AG10803 (cell line): ENCODE measurements around the gene ENOPH1.
A peak's percentile ranks its signal among the peaks of the same experiment; 100 is the strongest.

Source experiments
- DNase-seq: peaks from one replicate; pipeline ENCODE4 v3.0.0; 2010; ENCODE audit warnings: low read depth
- H3K4me3 ChIP-seq: 2 replicates; pipeline ENCODE4 v1.5.1; 2011; ENCODE audit warnings: mild to moderate bottlenecking, low read length, control low read depth
- TF ChIP-seq, protein P1 (sequence below): conservative IDR thresholded peaks from 2 replicates; pipeline ENCODE4 v1.5.1; 2011; ENCODE audit warnings: mild to moderate bottlenecking, low read length, control low read depth, inconsistent platforms

ENOPH1 gene

DNA sequence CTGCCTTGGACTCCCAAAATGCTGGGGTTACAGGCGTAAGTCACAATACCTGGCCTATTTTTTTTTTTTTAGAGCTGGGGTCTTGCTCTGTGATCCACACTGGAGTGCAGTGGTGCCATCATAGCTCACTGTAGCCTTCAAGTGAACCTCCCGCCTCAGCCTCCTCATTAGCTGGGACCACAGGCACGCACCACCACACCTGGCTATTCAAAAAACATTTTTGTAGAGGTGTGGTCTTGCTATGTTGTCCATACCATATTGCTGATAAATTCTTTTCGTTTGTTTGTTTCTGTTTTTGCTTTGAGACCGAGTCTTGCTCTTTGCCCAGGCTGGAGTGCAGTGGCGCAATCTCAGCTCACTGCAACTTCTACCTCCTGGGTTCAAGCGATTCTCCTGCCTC is 21.6 kb downstream of the ENOPH1 start:
- no peak overlapping the region for H3K4me3 ChIP-seq
- TF ChIP-seq, protein P1, sequence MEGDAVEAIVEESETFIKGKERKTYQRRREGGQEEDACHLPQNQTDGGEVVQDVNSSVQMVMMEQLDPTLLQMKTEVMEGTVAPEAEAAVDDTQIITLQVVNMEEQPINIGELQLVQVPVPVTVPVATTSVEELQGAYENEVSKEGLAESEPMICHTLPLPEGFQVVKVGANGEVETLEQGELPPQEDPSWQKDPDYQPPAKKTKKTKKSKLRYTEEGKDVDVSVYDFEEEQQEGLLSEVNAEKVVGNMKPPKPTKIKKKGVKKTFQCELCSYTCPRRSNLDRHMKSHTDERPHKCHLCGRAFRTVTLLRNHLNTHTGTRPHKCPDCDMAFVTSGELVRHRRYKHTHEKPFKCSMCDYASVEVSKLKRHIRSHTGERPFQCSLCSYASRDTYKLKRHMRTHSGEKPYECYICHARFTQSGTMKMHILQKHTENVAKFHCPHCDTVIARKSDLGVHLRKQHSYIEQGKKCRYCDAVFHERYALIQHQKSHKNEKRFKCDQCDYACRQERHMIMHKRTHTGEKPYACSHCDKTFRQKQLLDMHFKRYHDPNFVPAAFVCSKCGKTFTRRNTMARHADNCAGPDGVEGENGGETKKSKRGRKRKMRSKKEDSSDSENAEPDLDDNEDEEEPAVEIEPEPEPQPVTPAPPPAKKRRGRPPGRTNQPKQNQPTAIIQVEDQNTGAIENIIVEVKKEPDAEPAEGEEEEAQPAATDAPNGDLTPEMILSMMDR = no peak
- no peak for DNase-seq

DNA sequence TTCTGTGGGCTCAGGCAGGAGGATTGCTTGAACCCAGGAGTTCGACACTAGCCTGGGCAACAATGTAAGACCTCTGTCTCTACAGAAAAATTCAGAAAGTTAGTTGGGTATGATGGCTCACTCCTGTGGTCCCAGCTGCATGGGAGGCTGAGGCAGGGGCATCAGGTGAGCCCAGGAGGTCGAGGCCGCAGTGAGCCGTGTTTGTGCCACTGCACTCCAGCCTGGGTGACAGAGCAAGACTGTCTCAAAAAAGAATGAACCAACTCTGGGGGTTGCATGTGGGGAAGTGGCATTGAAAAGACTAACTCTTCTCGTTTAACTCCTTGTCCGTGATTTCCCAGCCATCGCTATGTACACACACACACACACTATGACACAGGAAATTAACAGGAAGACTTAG is 26.9 kb downstream of the ENOPH1 start:
- no peak overlapping the region for H3K4me3 ChIP-seq
- TF ChIP-seq, protein P1 = no peak
- no peak for DNase-seq

DNA sequence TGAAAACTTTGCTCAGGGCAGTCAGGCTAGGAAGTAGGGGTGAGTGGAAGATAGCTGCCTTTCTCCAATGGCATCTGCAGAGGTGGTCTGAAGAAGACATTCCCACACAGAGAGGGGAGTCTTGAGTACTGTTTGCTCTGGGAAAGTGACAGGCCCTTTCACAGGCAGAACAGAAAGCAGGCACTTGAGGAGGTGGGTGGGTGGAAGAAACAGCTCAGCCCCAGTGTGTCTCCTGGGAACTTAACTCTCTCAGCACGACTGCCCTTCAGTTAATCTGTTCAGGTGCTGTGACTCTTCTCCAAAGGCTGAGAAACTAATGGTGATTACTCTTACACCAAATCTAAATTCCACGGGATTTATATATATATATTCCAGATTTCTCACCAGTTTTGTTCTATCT is 28.3 kb downstream of the ENOPH1 start:
- TF ChIP-seq, protein P1 = no peak
- no peak for DNase-seq
- H3K4me3 ChIP-seq = no peak overlapping the region

DNA sequence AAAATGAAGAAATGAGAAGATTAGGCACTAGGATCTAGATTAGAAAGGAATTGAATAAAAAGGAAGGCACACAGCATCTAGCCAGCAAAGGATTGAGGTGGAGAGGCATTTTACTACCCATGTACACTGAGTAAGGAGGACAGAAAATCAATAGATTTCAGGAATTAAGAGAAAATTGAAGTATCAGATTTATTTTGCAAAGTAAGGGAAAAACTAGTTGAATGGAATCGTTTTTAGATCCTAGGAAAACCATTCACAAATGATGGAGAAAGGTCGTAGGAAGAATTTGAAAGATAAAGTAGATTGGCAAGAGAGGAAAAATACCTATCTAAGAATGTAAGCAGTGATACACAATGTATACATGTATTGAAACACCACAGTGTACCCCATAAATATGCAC is 31.3 kb downstream of the ENOPH1 start:
- no peak for DNase-seq
- TF ChIP-seq, protein P1 = no peak
- no peak overlapping the region for H3K4me3 ChIP-seq

DNA sequence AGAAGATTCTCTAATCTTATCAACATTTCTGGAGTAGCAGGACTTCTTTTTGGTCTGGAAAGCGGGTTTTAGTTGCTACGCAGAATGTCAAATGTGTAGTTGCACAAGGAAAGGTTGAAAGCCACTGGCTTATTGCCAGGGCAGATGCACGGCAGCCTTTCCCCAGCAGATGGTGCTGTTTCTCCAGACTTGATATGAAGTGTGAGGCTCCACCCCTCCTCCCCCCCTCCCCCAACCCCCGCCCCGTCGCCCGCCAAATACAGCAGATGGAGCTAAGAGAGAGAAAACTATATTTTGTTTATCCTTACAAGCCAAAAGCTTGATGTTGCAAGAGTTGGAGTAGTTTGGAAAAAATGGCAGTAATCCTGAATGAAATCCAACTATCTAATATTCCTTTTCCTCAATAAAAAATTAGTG is 32.0 kb downstream of the ENOPH1 start:
- no peak overlapping the region for H3K4me3 ChIP-seq
- TF ChIP-seq, protein P1 = peak; percentile 79
- DNase-seq = peak; percentile 85

DNA sequence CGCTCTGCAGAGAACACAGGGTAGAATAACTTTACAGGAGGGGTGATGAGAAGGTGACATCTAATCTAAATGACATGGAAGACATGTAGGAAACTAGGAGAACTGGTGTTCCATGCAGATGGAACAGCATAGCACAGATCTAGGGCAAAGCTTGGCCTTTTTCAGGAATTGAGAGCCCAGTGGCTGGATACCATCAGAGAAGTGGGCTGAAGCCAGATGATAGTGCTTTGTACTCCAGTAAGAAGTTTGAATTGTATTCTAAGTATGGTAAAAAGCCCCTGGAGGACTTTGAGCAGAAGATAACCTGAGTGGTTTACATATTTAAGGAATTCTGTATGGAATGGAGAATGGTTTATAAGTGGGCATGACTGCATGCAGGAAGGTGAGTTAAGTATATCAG is 32.8 kb downstream of the ENOPH1 start:
- TF ChIP-seq, protein P1 = no peak
- H3K4me3 ChIP-seq = no peak overlapping the region
- DNase-seq = no peak

DNA sequence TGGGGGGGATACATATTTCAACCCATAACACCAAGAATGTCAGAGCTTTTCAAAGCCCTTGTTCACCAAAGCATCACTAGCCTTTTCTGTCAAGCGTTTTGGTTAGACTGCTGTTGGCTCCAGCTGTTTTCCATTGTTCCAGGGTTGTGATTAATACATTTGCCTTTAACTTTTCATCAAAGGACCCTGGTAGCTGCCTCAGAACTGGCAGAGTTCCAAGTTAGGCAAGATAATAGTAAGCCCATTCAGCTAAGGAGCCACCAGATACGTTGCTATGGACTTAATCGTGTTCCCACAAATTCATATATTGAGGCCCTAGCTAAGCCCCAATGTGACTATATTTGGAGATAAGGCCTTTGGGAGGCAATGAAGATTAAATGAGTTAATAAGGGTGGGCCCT is 37.1 kb downstream of the ENOPH1 start:
- H3K4me3 ChIP-seq = no peak overlapping the region
- TF ChIP-seq, protein P1 = no peak
- peak; percentile 15 for DNase-seq
